Neural crest cell (in vitro differentiated cells): ENCODE measurements around the gene DAZAP1. TPM values are rescaled to one million over a fixed set of nuclear protein-coding genes. Genes with fewer than 3 reads are reported as not detected.

Source experiments
- DNase-seq: peaks from one replicate; pipeline ENCODE4 v3.0.0; 2021; ENCODE audit warnings: low read depth, mixed read lengths, low spot score
- H3K27ac Mint-ChIP-seq: one replicate; pipeline ENCODE4 v1.8.0; 2021; ENCODE audit warnings: mild to moderate bottlenecking, mixed read lengths; ENCODE audit not compliant: unreplicated experiment
- H3K27me3 Mint-ChIP-seq: 2 replicates; pipeline ENCODE4 v1.8.0; 2021; ENCODE audit warnings: low read depth, mild to moderate bottlenecking, mixed read lengths
- H3K36me3 Mint-ChIP-seq: 2 replicates; pipeline ENCODE4 v1.8.0; 2021; ENCODE audit warnings: low read depth, mild to moderate bottlenecking, mixed read lengths
- H3K4me1 Mint-ChIP-seq: 2 replicates; pipeline ENCODE4 v1.8.0; 2021; ENCODE audit warnings: mixed read lengths
- H3K4me3 Mint-ChIP-seq: one replicate; pipeline ENCODE4 v1.8.0; 2021; ENCODE audit warnings: mild to moderate bottlenecking, mixed read lengths
- H3K9me3 Mint-ChIP-seq: 2 replicates; pipeline ENCODE4 v1.8.0; 2021; ENCODE audit warnings: mixed read lengths
- total RNA-seq: library from RNA; stranded (reverse); gene quantifications from 2 replicates; pipeline ENCODE4 v1.2.1, GENCODE V29; 2021
- TF ChIP-seq, protein P1 (sequence below): fragments of 200-600 bp; sonication (generic); conservative IDR thresholded peaks from 2 replicates; pipeline ENCODE4 v1.5.0; 2021; ENCODE audit warnings: antibody characterized with exemption, mild to moderate bottlenecking

Gene DAZAP1
- total RNA-seq, 1 donor from 2014 or later = 146 TPM

DNA sequence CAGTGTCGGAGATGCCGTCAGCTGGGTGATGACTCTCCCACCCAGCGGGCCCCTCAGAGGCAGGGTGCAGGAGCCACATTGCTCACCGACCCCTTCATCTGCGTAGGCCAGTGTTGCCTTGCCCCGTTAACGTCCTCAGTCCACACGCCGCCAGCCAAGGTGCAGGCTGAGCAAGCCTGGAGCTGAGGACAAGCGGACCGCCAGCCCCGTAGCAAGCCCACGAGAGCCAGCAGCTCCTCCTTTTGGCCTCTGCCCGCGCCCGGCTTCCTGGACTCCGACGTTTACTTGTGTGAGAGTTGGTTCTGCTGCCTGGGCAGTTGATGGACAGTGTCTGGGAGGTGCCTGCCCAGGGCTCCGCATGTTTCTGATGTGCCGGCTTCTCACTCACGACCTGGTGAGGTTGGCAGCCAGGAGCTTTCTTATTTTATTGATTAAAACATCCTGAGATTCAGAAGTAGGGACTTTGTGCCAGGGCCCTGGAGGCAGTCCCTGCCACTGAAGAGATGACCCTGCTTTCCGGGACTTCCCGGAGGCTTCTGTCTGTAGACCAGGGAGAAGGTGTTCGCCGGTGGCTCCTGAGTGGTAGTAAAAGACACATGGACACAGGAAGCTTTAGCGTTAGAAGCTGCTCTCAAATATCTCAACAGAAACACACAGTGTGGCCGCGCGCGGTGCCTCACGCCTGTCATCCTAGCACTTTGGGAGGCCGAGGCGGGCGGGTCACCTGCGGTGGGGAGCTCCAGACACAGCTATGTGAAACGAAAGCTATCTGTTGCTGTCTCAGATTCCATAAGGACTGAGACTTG, 5.8 kb downstream of the DAZAP1 start:
- H3K4me3 Mint-ChIP-seq = peak overlapping the region; percentile 6
- no peak for DNase-seq
- H3K9me3 Mint-ChIP-seq = no peaks in the 10 kb centered on the region
- H3K27me3 Mint-ChIP-seq = no peaks in the 10 kb centered on the region
- no peaks in the 10 kb centered on the region for H3K36me3 Mint-ChIP-seq
- H3K27ac Mint-ChIP-seq = no peak overlapping the region
- TF ChIP-seq, protein P1, sequence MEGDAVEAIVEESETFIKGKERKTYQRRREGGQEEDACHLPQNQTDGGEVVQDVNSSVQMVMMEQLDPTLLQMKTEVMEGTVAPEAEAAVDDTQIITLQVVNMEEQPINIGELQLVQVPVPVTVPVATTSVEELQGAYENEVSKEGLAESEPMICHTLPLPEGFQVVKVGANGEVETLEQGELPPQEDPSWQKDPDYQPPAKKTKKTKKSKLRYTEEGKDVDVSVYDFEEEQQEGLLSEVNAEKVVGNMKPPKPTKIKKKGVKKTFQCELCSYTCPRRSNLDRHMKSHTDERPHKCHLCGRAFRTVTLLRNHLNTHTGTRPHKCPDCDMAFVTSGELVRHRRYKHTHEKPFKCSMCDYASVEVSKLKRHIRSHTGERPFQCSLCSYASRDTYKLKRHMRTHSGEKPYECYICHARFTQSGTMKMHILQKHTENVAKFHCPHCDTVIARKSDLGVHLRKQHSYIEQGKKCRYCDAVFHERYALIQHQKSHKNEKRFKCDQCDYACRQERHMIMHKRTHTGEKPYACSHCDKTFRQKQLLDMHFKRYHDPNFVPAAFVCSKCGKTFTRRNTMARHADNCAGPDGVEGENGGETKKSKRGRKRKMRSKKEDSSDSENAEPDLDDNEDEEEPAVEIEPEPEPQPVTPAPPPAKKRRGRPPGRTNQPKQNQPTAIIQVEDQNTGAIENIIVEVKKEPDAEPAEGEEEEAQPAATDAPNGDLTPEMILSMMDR = no peak
- peaks cover 45% of the 10 kb centered on the region for H3K4me1 Mint-ChIP-seq

DNA sequence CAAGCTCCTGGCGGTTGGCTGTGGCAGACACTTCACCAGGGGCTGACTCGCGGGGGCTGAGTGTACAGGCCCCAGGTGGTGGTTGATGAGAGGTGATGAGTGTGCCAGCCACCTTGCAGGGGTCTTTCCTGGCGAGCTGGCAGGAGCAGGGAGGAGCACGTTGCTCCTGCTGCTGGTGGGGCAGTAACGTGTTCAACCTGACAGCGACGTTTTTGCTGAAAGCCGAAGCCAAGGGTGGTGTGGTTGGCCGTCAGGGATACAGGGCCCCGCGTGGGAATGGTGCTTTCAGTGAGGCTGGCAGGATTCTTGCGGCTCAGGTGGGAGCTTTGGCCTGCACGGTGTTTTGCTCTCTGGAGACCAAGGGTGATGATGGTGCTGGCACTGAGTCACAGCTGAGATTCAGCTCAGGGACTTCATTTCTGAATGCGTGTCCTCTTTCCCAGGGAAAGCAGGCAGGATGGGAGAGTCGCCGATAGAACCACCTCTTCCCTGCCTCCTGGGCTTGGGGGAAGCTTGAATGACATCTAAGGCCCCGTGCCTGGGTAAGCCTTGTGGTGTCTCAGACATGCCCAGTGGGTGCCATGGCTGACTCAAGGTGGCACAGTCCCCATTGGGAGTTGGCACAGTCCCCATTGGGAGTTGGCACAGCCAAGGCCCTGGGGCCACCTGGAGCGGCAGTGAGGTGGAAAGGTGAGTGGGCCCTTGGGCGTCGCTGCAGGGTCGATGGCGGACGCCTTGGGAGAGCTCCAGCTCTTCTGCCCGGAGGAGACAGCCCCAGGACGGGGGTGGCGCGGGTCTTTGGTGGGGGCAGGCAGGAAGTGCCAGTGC, 8.8 kb downstream of the DAZAP1 start:
- H3K4me3 Mint-ChIP-seq = peak overlapping the region; percentile 65
- no peaks in the 10 kb centered on the region for H3K9me3 Mint-ChIP-seq
- no peaks in the 10 kb centered on the region for H3K27me3 Mint-ChIP-seq
- H3K36me3 Mint-ChIP-seq = peaks cover 7% of the 10 kb centered on the region
- peak overlapping the region; percentile 67 for H3K27ac Mint-ChIP-seq
- TF ChIP-seq, protein P1 = no peak
- H3K4me1 Mint-ChIP-seq = peaks cover 22% of the 10 kb centered on the region
- no peak for DNase-seq

DNA sequence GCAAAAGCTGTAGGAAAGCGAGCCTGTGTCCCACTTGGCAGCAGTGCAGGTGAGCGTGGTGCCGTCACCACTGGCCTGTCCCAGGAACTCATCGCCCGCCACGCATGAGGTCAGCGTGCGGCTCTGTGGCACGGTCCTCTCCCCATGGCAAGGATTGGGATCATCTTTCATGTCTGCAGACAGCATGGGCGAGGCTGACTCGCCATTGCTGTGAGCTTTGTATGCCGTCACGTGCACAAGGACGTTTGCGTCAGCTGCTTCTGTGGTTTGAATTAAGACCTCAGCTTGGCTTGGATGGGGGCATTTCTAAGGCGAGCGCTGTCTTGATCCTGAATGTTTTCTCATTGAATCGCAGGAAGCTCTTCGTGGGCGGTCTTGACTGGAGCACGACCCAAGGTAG, 9.8 kb downstream of the DAZAP1 start:
- H3K27ac Mint-ChIP-seq = peak overlapping the region; percentile 5
- H3K36me3 Mint-ChIP-seq = peaks cover 7% of the 10 kb centered on the region
- no peak overlapping the region for H3K4me3 Mint-ChIP-seq

DNA sequence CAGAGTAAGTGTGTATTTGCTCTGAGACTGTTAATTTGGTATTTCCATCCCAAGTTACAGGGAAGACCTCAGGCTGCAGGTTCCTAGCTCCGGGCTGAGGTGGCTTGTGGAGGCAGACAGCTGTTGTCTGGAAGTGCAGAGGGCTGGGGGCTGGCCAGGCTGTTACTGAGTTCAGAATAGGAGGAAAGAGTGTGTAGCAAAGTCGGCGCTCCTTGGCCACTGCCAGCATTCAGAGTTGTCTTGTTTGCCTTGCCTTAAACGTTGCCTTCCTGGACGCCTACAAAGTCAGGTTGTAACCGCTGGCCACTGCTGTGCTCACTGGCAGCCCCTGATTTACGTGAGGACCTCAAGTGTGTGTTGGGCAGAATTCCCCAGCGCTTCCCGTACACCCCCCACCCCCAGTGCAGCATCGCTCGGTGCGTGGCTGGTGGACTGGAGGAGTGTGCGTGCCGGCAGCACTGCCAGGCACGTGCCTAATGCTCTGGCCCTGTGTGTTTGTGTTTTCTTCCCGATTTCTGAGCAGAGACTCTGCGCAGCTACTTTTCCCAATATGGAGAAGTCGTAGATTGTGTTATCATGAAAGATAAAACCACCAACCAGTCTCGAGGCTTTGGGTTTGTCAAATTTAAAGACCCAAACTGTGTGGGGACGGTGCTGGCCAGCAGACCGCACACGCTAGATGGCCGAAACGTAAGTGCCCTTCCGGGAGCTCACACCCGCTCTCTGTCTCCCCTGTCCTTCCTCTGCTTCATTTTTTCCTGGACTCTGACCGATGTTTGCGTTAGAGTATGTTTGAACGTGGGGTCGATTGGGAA, 10.5 kb downstream of the DAZAP1 start:
- peaks cover 22% of the 10 kb centered on the region for H3K4me1 Mint-ChIP-seq
- DNase-seq = no peak
- H3K27me3 Mint-ChIP-seq = no peaks in the 10 kb centered on the region
- H3K4me3 Mint-ChIP-seq = no peak overlapping the region
- peak overlapping the region; percentile 5 for H3K27ac Mint-ChIP-seq
- H3K9me3 Mint-ChIP-seq = no peaks in the 10 kb centered on the region
- peaks cover 7% of the 10 kb centered on the region for H3K36me3 Mint-ChIP-seq
- TF ChIP-seq, protein P1 = no peak

More for the DNA sequence above, 9.8 kb downstream of the DAZAP1 start:
- Mint-ChIP-seq H3K4me1 (peaks cover 22% of the 10 kb centered on the region), H3K9me3 (no peaks in the 10 kb centered on the region), H3K27me3 (no peaks in the 10 kb centered on the region)
- no peak for DNase-seq
- TF ChIP-seq, protein P1 = no peak

DNA sequence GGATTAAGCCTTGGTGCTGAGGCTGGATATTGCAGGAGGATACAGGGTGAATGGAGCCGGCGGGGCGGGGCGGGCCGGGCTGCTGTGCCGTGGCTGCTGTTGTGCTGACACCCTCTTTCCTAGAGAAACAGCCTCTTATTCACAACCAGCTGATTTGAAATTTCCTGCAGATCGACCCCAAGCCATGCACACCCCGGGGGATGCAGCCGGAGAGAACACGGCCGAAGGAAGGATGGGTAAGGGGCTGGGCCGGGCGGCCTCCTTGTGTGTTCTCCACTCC, 11.1 kb downstream of the DAZAP1 start:
- no peak overlapping the region for H3K4me3 Mint-ChIP-seq
- DNase-seq = no peak
- TF ChIP-seq, protein P1 = no peak
- H3K4me1 Mint-ChIP-seq = peaks cover 26% of the 10 kb centered on the region
- H3K36me3 Mint-ChIP-seq = peaks cover 11% of the 10 kb centered on the region
- no peak overlapping the region for H3K27ac Mint-ChIP-seq
- H3K9me3 Mint-ChIP-seq = no peaks in the 10 kb centered on the region
- H3K27me3 Mint-ChIP-seq = no peaks in the 10 kb centered on the region
